ENCODE measurements around the gene ITPR2. TPM values are rescaled to one million over a fixed set of nuclear protein-coding genes. Genes with fewer than 3 reads are reported as not detected.

ITPR2 gene
- total RNA-seq, 3 donors from 2014 or later = 18.2 to 26.7 (median 21.0) TPM

GRCh38 chr12:26295001-26295400 lies 538.0 kb downstream of the ITPR2 start:
- Mint-ChIP-seq H3K4me1 (ENCODE audit: low read depth) (peaks cover 20% of the 10 kb centered on the region), H3K36me3 (ENCODE audit: insufficient read depth) (no peaks in the 10 kb centered on the region), H3K9me3 (no peaks in the 10 kb centered on the region), H3K27me3 (ENCODE audit: low read depth) (no peaks in the 10 kb centered on the region), H3K4me3 (no peak overlapping the region)
- no peak for DNase-seq
- ATAC-seq = no peak

GRCh38 chr12:26293612-26294011 lies 539.4 kb downstream of the ITPR2 start:
- Mint-ChIP-seq H3K9me3 (no peaks in the 10 kb centered on the region), H3K4me1 (ENCODE audit: low read depth) (peaks cover 8% of the 10 kb centered on the region), H3K4me3 (no peak overlapping the region), H3K36me3 (ENCODE audit: insufficient read depth) (no peaks in the 10 kb centered on the region), H3K27me3 (ENCODE audit: low read depth) (no peaks in the 10 kb centered on the region)
- no peak for DNase-seq
- no peak for ATAC-seq

GRCh38 chr12:26292596-26292995 lies 540.4 kb downstream of the ITPR2 start:
- ATAC-seq (no peak), DNase-seq (no peak)
- Mint-ChIP-seq H3K27me3 (ENCODE audit: low read depth) (no peaks in the 10 kb centered on the region), H3K4me3 (no peak overlapping the region), H3K9me3 (no peaks in the 10 kb centered on the region), H3K4me1 (ENCODE audit: low read depth) (no peaks in the 10 kb centered on the region), H3K36me3 (ENCODE audit: insufficient read depth) (no peaks in the 10 kb centered on the region)

- H3K27me3 Mint-ChIP-seq (ENCODE audit: low read depth) = no peaks in the 10 kb centered on the region
- H3K4me1 Mint-ChIP-seq (ENCODE audit: low read depth) = no peaks in the 10 kb centered on the region
- DNase-seq (no peak), ATAC-seq (no peak)
- H3K9me3 Mint-ChIP-seq = no peaks in the 10 kb centered on the region
- no peaks in the 10 kb centered on the region for H3K36me3 Mint-ChIP-seq (ENCODE audit: insufficient read depth)
- no peak overlapping the region for H3K4me3 Mint-ChIP-seq
Observed at GRCh38 chr12:26290565-26290964, 542.4 kb downstream of the ITPR2 start.

- no peak overlapping the region for H3K4me3 Mint-ChIP-seq
- no peaks in the 10 kb centered on the region for H3K36me3 Mint-ChIP-seq (ENCODE audit: insufficient read depth)
- no peaks in the 10 kb centered on the region for H3K9me3 Mint-ChIP-seq
- ATAC-seq (no peak), DNase-seq (no peak)
- H3K27me3 Mint-ChIP-seq (ENCODE audit: low read depth) = no peaks in the 10 kb centered on the region
- no peaks in the 10 kb centered on the region for H3K4me1 Mint-ChIP-seq (ENCODE audit: low read depth)
Observed at GRCh38 chr12:26287671-26288381, 545.2 kb downstream of the ITPR2 start.

Other genes with a start within 250 kb of the ITPR2 start
- 10 to 100 TPM; 52.1 to 59.0 (median 55.6) TPM for gene INTS13, start 104.8 kb upstream of the ITPR2 start, total RNA-seq
- gene FGFR1OP2, start 105.3 kb upstream of the ITPR2 start, total RNA-seq = 10 to 100 TPM; 39.2 to 44.1 (median 43.1) TPM
- 10 to 100 TPM; 21.1 to 22.9 (median 21.6) TPM for gene TM7SF3, start 181.2 kb upstream of the ITPR2 start, total RNA-seq
- gene MED21, start 189.4 kb upstream of the ITPR2 start, total RNA-seq = 10 to 100 TPM; 22.5 to 28.9 (median 26.3) TPM
- gene C12orf71, start 249.4 kb upstream of the ITPR2 start, total RNA-seq = not detected

All from activated T-cell treated with anti-CD3 and anti-CD28 coated beads, Interleukin-2, amount 50 U/mL, for 4 hours (primary cell).